NCI-H1930 (cell line): Measurements from ENCODE around the gene SASH1.
"Not testable (repeated sequence)": the region's sequence is repeated elsewhere in the genome, so short reads cannot be mapped to it uniquely, and the experiment has no call there.

Experiments
- DNase-seq, 2 experiments: peaks; one replicate each; lab custom pipeline; 2025; lab: John Stamatoyannopoulos, UW

SASH1 gene

DNA sequence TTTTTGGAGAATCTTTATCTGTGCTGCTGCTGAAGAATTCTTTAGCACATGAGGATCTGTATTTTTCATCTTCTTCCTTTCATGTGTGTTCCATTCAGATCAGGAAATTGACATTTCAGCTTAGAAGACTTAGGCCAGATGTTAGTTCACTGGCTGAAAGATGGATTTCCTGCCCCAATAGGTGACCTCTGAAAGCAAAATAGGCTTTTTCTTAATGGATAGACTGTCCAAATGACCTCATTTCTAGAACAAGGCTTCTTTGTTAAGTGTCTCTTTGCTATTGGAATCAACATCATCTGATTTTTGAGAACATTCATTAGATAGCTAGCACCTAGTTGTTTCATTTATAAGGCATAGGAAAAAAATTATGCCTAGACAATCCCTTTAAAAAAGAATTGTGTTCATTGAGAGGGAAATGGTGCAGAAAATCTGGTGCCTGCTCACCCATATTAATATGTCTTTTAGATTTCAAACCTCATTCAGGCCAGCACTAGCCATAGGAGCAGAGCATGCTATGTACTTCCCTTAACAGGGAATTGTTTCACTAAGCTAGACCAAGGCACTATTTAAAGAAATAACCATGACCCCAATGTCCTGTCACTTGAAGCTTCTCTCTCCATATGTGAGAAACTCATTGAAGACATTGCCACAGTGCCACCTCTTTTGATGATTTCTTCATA, 13.6 kb upstream of the SASH1 start:
- no peak for DNase-seq

DNA sequence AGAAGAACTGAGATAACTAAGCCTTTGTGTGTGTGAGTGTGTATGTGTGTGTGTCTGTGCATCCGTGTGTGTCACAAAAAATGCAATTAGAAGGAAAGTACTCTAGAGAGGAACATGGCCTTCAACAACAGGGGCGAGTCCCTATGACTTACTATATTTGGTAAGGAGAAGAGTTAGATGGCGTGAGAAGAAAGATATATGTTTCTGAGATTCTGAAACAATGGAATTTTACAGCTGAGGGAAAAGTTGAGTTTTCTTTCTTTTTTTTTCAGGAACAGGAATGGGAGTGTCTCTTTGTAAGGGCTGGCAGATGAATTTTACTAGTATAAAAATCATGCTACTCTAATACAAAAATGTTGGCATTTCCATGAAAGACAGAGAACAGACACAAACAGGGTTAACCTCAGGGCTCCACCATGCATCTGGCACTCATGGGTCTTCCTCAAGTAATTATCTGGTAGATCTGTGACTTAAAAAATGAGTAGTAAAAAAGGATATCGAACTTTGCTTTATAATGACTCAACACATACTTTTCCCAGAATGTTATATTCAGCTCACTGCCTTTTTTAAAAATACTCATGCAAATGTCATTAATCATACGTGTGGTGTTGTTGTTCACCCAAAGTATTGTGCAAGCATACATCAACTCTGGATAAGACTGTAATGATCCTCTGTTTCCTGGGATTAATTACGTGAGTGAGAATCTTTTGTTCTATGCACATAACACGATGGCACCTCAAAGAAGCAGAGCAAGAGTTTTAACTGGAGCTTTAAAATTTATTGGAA, 12.8 kb upstream of the SASH1 start:
- DNase-seq: no peak

DNA sequence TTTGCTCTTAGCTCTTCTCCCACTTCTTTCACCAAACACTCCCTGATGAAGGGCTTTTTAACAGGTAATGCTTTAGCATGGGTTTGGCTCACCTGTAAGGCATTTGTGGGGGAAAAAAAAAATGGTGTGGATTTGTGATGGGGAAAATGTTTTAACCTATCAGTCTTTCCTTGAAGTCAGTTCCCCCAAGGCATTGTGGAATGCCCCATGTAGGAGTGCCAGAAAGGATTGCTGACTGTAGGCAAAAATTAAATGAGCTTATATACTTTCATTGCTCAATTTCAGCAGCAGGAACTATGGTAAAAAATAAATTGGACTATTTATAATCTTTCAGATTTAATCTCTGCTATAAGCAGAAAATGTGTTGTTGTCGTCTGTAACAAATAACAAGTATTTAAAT, 10.6 kb upstream of the SASH1 start:
- no peak for DNase-seq

DNA sequence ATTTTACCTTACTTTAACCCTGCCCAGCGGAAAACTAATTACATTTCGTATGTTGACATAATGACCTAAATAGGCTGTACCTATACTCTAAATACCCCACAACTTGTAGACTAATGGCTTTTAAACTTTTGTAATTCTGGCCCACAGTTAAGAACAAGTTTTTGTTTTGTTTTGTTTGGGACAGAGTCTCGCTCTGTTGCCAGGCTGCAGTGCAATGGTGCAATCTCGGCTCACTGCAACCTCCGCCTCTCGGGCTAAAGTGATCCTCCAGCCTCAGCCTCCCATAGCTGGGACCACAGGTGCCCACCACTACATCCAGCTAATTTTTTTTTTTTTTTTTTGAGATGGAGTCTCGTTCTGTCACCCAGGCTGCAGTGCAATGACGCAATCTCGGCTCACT, 5.7 kb upstream of the SASH1 start:
- no peak for DNase-seq

DNA sequence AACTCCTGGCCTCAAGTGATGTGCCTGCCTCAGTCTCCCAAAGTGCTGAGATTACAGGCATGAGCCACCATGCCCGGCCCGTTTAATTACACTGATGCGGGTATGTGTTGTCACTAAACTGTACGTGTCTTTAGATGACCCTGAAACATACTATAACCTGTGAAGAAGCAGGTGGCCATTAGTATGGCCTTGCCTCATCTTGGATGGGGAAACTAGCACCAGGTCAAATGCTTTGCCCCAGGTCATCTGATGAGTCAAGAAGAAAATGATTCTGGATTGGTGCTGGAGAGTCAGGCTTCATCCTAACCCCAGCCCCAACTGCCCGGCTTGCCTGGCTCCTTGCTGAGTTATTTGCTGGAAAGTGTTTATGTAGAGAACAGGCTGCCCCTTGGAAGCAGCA, 2.9 kb upstream of the SASH1 start:
- DNase-seq: no peak

DNA sequence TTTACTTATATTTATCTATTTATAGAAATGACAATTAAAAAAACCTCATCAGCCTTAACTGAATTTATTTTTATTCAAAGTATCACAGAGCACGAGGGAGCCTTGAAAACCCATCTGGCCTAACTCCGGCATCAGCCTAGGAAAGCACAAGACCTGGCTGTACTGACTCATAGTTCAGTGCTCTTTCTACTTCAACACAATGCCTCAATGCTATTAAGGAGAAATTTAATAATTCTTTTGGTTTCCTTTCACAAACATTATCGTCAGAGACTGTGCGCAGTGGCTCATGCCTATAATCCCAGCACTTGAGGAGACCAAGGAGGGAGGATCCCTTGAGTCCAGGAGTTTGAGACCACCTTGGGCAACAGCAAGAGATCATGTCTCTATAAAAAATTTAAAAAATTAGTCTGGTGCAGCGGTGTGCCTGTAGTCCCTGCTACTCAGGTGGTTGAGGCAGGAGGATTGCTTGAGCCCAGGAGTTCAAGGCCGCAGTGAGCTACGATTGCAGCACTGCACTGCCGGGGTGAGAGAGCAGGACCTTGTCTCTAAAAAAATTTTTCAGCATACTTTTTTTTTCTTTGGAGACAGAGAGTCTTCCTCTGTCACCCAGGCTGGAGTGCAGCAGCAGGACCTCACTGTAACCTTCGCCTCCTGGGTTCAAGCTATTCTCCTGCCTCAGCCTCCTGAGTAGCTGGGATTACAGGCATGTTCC, 1.9 kb upstream of the SASH1 start:
- no peak for DNase-seq

DNA sequence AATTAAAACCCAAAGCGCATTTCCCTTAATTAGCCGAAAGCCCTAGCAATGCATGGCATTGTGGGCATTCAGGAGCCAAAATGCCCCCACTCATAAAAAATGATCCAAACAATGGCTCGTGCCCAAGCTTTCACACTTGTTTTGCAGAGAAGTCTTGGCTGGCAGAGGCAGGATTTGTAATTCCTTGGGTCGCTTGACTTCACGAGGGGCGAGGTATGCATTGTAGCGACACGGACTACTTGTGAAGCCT, 613 bp upstream of the SASH1 start:
- no peak for DNase-seq

DNA sequence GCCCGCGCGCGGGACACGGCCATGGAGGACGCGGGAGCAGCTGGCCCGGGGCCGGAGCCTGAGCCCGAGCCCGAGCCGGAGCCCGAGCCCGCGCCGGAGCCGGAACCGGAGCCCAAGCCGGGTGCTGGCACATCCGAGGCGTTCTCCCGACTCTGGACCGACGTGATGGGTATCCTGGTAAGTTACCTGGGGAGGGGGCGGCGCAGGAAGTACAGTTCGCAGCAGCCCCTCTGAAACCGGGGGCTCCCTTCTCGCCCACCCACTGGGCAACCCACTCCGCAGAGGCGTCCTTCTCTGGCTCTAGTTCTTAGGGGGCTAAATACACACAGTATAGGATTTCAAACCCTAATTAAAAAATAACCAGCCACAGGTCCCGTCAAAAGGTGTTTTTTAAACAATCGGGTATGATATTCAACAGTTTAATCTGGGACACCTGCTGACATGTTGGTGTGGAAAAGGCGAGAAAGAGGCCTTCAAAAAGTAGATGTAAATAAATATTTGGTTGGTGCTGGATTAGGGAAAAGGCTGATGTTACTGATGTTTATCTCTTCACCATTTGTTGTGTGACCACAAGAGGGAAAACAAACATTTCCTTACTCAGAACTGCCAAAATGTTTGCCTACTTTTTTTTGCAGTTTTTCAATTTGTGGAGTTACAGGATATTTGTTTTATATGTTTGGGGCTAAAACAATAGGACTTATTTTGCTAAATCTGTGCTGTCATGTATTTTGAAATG, 577 bp downstream of the SASH1 start:
- no peak for DNase-seq

DNA sequence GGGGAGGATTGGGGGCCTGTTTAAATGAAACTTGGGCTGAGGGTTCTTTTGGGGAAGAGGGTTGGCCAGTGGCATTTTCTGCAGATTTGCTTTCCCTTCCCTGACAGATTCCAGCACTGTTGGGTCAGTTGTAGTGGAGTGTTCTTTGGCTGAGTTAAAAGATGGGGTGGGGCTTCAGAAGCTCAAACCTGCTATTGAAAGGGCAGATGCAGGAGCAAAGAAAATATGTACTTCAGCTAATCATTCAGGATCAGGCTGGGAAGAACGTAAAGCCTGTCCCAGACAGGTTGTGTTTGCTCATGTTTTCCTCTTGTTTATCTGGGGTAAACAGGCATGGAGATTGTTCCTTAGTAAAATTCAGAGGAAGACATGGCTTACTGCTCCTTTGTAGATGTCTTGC, 2.5 kb downstream of the SASH1 start:
- no peak for DNase-seq

DNA sequence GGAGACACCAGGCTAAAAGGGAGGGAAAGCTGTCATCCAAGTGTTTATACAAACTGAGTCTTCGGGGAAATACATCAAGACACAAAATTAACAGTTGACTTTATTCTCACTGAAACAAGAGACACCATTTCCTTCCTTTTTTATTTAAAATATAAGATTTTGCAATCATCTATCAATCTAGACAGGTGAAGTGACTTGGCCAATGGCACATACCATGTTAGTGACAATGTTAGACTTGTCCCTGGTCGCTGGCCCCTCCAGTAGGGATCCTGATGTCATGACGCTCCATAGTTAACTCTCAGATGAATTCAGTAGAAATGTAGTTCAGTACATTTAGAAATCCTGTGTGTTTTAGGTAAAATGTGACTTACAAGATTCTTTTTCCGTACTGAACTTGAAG, 2.9 kb downstream of the SASH1 start:
- DNase-seq: no peak

DNA sequence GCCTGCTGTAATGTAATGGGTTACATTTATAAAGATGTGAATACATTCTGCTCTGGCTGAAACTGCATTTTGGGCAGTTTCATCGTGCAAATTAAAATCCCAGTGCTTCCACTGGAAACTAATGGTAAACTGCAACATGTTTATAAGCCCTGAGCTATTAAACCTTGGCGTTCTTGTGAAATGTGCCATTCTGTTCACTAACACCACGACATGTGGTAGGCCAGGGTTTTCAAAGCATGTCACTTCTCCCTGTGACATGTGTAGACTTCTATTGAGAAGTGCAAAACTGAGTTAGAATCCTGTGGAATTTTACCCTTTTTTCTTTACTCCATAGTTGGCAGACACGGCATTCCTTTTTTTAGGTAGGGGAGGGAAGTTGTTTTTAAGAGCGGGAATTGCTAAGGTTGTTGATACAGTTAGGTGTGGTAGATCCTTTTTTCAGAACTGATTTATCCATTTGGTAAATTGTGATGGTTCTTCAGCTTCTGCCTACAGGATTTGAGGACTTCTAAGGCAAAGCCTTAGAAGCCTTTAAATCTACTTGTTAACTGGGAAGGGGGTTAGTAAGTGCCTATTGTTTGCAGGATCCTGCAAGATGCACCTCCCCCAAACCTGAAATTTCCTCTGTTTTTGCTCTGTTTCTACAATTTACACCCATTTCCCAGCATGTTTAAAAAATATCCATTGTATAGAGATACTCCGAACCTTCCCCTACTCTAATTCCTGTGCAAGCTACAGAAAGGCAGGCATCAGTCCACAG, 4.2 kb downstream of the SASH1 start:
- DNase-seq: no peak

DNA sequence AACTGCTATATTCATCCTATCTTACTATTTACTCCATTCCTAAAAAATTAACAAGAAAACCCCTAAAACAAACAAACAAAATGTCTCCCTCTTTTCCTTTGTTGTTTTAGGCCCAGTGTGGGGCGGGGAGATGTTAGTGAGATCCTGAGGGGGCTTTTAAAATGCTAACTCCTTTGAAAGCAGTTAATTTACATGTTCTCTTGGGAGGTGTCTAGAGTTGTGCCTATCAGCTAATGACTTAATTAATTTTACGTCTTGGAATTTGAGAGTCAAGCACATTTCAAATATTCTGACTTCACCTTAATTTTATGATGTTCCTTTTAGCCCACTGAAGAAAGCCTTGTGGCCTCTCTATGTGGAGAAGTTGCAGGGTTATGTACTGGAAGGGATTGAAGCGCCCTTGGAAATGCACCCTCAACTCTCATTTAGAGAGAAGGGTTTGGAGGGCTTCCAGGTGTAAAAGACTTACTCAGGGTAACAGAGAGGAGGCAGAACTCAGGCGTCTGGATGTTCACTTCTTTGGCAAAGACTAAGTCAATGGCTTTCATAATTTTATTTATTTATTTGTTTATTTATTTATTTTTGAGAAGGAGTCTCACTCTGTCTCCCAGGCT, 4.9 kb downstream of the SASH1 start:
- DNase-seq: no peak

DNA sequence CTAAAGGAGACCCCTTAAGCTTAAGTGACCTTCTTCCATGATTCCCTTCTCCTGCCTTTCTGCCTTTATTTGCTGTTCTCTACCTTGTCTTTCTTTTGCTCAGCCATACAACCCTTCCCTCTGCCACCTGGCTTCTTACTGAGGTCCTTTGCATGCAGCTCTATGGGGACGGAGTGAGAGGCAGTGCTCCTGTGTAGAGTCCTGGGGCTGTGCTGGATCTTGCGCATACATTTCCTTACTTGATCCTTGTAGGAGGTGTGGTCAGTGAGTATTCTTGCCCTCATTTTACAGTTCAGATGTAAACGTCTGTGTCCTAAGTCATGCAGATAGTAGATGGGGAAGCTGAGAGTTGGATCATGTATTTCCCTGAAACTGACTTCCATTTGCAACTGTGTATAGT, 5.7 kb downstream of the SASH1 start:
- DNase-seq: no peak

DNA sequence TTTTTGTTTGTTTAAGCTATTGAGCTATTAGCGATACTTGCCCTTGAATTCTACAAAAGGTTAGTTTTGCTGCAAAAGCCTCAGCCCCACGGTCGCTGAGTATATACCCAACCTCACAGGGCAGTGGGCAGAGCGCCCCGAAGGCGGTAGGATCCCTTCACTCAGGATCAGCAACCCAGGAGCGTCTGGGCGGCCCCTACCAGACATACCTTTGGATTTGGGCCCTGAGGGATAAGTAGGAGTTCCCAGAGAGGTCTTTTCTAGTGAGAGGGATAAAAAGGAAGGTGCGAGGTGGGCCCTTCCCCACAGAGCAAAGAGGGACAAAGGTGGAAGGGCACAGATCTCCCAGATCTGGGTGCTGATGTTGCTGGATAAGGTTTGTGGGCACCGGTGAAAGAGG, 6.1 kb downstream of the SASH1 start:
- DNase-seq: no peak

DNA sequence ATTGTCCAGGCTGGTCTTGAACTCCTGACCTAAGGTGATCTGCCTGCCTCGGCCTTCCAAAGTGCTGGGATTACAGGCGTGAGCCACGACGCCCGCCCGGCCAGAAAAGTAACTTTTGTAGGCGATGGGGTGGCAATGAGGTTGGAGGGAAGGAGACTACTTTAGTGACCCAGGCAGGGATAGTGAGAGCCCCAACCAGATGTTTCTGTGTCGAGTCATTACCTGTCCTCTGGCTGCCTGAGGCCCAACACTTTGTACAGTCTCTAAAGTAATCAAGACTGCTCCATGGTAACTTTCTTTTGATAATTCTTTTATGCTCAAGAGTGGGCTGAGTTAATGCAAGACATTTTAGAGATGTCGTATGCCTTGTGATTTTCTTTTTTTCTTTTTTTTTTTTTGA, 6.8 kb downstream of the SASH1 start:
- no peak for DNase-seq

DNA sequence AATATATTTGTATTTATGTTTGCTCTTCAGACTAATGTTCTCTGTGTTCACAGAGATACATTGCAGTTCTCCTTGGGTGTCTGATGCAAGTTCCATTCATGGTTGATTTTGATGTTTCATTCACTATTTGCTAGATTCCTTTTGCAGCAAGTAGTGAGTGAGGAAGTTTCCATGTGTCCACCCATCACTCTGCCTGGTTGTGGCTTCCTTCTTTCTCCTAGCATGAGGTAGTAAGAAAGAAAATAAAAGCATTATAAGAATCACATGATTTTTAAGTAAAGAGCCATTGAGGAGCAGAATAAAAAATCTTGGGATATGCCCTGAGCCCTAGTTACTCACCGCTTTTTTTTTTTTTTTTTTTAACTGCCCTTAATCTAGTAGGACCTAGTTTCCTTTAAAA, 8.7 kb downstream of the SASH1 start:
- DNase-seq: no peak

DNA sequence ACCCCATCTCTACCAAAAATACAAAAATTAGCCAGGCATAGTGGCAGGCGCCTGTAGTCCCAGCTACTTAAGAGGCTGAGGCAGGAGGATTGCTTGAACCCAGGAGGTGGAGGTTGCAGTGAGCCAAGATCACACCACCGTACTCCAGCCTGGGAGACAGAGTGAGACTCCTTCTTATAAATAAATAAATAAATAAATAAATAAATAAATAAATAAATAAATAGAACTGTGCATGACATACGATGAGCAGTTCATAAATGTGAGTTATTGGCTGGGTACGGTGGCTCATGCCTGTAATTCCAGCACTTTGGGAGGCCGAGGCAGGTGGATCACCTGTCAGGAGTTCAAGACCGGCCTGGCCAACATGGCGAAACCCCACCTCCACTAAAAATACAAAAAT, 9.8 kb downstream of the SASH1 start:
- not testable (repeated sequence) for DNase-seq

DNA sequence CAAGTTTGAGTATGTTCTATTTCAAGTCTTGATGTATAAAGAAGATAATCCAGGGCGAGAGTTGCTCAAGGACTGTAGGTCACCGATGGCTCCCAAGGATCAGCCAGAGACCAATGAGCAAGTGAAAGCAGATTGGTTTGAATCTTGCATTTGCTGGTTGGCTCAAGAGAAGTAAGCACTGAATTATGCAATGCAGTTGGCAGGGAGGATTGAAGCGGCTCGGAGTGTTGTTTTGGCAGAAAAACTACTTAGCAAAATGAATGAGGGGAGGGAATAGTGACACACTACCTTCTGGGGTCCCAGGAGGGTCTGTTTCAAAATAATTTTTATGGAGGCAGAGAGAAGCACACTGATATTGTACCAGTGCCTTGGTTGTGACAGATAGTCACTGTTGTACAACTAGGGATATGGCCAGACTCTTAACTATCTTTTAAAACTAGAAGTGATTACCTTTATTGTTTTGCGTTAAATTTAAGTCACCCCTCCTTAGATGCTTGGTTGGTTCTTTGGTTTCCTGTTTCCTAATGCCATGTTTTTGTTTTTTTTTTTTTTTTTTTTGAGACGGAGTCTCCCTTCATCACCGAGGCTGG, 15.7 kb downstream of the SASH1 start:
- no peak for DNase-seq

DNA sequence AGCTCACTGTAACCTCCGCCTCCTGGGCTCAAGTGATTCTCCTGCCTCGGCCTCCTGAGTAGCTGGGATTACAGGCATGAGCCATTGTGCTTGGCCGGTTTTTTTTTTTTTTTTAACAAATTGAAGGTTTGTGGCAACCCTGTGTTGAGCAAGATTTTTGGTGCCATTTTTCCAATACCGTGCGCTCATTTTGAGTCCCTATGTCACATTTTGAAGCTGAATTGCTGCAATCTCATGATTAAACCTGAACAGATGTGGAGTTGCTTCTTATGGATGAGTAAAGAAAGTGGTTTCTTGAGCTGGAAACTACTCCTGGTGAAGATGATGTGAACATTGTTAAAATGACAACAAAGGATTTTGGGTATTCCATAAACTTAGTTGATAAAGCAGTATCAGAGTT, 16.6 kb downstream of the SASH1 start:
- DNase-seq: no peak

DNA sequence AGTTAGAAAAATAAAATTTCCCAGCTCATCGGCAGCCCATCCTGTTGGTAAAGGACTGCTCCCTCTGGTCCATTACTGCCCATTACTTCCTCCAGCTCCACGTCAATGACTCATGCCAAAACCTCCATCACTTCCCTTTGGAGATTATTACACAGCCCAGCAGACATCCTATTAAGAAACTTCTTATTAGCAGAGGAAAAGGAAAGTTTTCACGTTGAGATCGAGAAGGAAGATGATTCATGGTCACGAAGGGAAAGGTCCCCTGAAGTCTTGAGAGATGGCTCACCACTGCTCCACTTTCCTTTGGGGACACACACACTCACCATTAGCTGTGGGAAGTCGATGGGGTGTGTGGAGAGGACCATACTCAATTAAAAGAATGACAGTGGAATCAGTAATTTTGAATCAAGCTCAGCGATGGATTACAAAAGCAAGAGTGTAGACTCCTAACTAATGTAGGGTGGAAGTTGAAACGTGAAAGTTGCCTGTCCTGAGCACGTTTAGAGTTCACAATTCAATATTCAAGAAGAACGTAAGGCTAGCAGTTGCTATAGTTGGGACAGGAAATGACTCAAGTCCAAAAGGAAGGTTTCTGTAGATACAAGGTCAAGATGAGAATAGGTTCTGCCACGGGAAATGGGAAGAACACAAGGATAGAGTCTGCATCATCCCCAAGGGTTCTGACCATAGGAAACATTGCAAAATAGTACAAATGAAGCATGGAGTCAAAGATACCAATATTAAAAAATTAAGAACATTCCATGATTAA, 21.6 kb downstream of the SASH1 start:
- no peak for DNase-seq

DNA sequence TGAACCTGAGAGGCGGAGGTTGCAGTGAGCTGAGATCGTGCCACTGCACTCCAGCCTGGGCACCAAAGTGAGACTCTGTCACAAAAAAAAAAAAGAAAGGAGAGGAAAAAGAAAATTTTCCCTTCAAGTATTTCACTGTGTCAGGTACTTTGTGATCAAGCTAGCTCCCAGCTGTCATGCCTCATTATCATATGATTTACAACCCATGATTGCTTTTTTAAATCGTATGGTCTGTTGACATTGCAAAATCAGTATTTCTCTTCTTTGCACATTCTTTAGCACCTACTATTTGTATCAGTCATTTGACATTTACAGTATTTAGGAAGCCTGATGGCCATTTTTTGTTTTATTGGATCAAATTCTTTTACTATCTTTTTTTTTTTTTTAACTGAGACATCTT, 22.4 kb downstream of the SASH1 start:
- DNase-seq: no peak
